Panc1 (cell line): ENCODE data around the gene TSKU. TPM values are rescaled to one million over a fixed set of nuclear protein-coding genes. Genes with fewer than 3 reads are reported as not detected.

Source experiments
- ATAC-seq: fragments of 200-7000 bp; cut with Tn5 transposase; 2 replicates; pipeline ENCODE4 v1.9.1; 2020; ENCODE audit warnings: mild to moderate bottlenecking, moderate library complexity
- BruUV-seq: library from RNA; stranded (reverse); fragments of 400-500 nt; replicated peaks from 2 replicates; lab custom pipeline; 2021; lab: Mats Ljungman, UMichigan
- CTCF ChIA-PET: fragments of 300-600 bp; sonication (Branson Sonifier 250); formaldehyde crosslinking; loops from one replicate; lab custom pipeline; 2022; ENCODE audit warnings: antibody characterized with exemption; lab: Charles Lee
- POLR2A ChIA-PET: fragments of 300-600 bp; sonication (Branson Sonifier 250); formaldehyde crosslinking; loops from one replicate; lab custom pipeline; 2022; ENCODE audit warnings: antibody characterized with exemption; lab: Charles Lee
- DNase-seq: peaks from one replicate; pipeline ENCODE4 v3.0.0-alpha.2; 2010; ENCODE audit warnings: low read depth, low spot score
- H3K27ac ChIP-seq: 2 replicates; pipeline ENCODE4 v1.5.1; 2011; ENCODE audit warnings: mild to moderate bottlenecking, low read length, inconsistent platforms
- H3K27me3 ChIP-seq: fragments of 200-500 bp; sonication (Bioruptor generic); 2 replicates; pipeline ENCODE4 v1.6.0; 2014; ENCODE audit warnings: low read length, inconsistent platforms; ENCODE audit not compliant: control insufficient read depth, insufficient read depth
- H3K36me3 ChIP-seq: fragments of 200-500 bp; sonication (Bioruptor generic); 2 replicates; pipeline ENCODE4 v1.5.1; 2014; ENCODE audit warnings: inconsistent platforms, mild to moderate bottlenecking, low read length, moderate library complexity; ENCODE audit not compliant: control insufficient read depth, insufficient read depth
- H3K4me1 ChIP-seq: 2 replicates; pipeline ENCODE4 v1.5.1; 2011; ENCODE audit warnings: inconsistent platforms, mild to moderate bottlenecking, low read length, moderate library complexity; ENCODE audit not compliant: control insufficient read depth, insufficient read depth
- H3K4me3 ChIP-seq, 2 experiments: 2 replicates each; pipeline ENCODE4 v1.5.1; 2011 to 2012; ENCODE audit warnings: low read depth in 2 of 2, low read length in 2 of 2, mild to moderate bottlenecking in 2 of 2, inconsistent platforms in 1 of 2, moderate library complexity in 1 of 2
- H3K9me3 ChIP-seq: fragments of 200-500 bp; sonication (Bioruptor generic); 2 replicates; pipeline ENCODE4 v1.5.1; 2014; ENCODE audit warnings: low read depth, mild to moderate bottlenecking, inconsistent platforms, low read length, moderate library complexity; ENCODE audit not compliant: control insufficient read depth, insufficient read depth
- CTCF ChIP-seq: fragments of 450-650 bp; IDR thresholded peaks from 2 replicates; pipeline ENCODE4 v1.5.1; 2017; ENCODE audit warnings: mild to moderate bottlenecking
- POLR2AphosphoS5 ChIP-seq: IDR thresholded peaks from 2 replicates; pipeline ENCODE4 v1.6.1; 2012; ENCODE audit warnings: mild to moderate bottlenecking, low read depth, low read length, moderate library complexity
- REST ChIP-seq, 2 experiments: IDR thresholded peaks; 2 replicates each; pipeline ENCODE4 v1.6.1; 2011 to 2012; ENCODE audit warnings: low read depth in 2 of 2, control low read depth in 1 of 2, low read length in 1 of 2, mild to moderate bottlenecking in 1 of 2, moderate library complexity in 1 of 2; ENCODE audit not compliant: insufficient read depth in 1 of 2
- SIN3A ChIP-seq: IDR thresholded peaks from 2 replicates; pipeline ENCODE4 v1.6.1; 2012; ENCODE audit warnings: low read depth, mild to moderate bottlenecking, low read length, moderate library complexity, borderline replicate concordance; ENCODE audit not compliant: insufficient read depth
- TCF7L2 ChIP-seq: IDR thresholded peaks from 2 replicates; pipeline ENCODE4 v1.6.1; 2011; ENCODE audit warnings: mild to moderate bottlenecking, low read depth, low read length, inconsistent platforms
- in situ Hi-C: cut with HindIII; loops from 2 replicates; pipeline ENCODE4 v1.10.0; 2016; ENCODE audit warnings: low sequenced_read_pairs, low pct_unique_long_range_greater_than_20kb
- intact Hi-C: fragments of 100-400 bp; cut with micrococcal nuclease; formaldehyde crosslinking; loops from one replicate; pipeline ENCODE4 v1.10.0; 2022; ENCODE audit not compliant: unreplicated experiment
- total RNA-seq: library from RNA; stranded (reverse); gene quantifications from one replicate; pipeline ENCODE4 v1.2.1, GENCODE V29; 2021; ENCODE audit not compliant: unreplicated experiment

The TSKU gene
- total RNA-seq, 1 experiment from 2014 or later = 31.4 TPM

- Histone ChIP-seq H3K4me1 (peaks cover 27% of the 10 kb centered on the region), H3K27me3 (no peaks in the 10 kb centered on the region), H3K9me3 (peaks cover 7% of the 10 kb centered on the region; the same call in 1 of the 2 replicates), H3K36me3 (no peaks in the 10 kb centered on the region), H3K27ac (peak overlapping the region; percentile 52), H3K4me3 (no peak overlapping the region)
- CTCF ChIA-PET = no interaction called here
- no TSS peak for BruUV-seq
- TF ChIP-seq SIN3A (no peak), CTCF (no peak), POLR2AphosphoS5 (no peak), TCF7L2 (no peak), REST (IDR thresholded peaks at IDR 0.05; ENCODE audit: insufficient read depth in 1 of 2, low read depth in 2 of 2, low read length in 1 of 2) (no peak)
- POLR2A ChIA-PET = no interaction called here
- no peak for DNase-seq
- in situ Hi-C loops (no loop called here), intact Hi-C loops (no loop called here)
- ATAC-seq = no peak
These were observed 11.6 kb upstream of the TSKU start for GRCh38 chr11:76771446-76772099.

- in situ Hi-C loops = no loop called here
- POLR2A ChIA-PET = no interaction called here
- no TSS peak for BruUV-seq
- DNase-seq (no peak), ATAC-seq (no peak)
- no peaks in the 10 kb centered on the region for H3K27me3 ChIP-seq
- CTCF ChIA-PET = no interaction called here
- no peak overlapping the region for H3K4me3 ChIP-seq
- intact Hi-C loops = no loop called here
- H3K36me3 ChIP-seq = no peaks in the 10 kb centered on the region
- H3K9me3 ChIP-seq = peaks cover 13% of the 10 kb centered on the region; the same call in 1 of the 2 replicates
- H3K27ac ChIP-seq = no peak overlapping the region
- H3K4me1 ChIP-seq = peaks cover 27% of the 10 kb centered on the region
- TF ChIP-seq TCF7L2 (no peak), POLR2AphosphoS5 (no peak), CTCF (no peak), REST (IDR thresholded peaks at IDR 0.05; ENCODE audit: insufficient read depth in 1 of 2, low read depth in 2 of 2, low read length in 1 of 2) (no peak), SIN3A (no peak)
These were observed 10.9 kb upstream of the TSKU start for GRCh38 chr11:76772100-76772782.
